ENCODE measurements around the gene SUFU.

- TF ChIP-seq CTCF (IDR thresholded peaks at IDR 0.05; ENCODE audit: poor library complexity) (no peak), EZH2 (IDR thresholded peaks at IDR 0.05; ENCODE audit: borderline replicate concordance) (no peak), EZH2phosphoT487 (IDR thresholded peaks at IDR 0.05; ENCODE audit: low read depth, severe bottlenecking, unreplicated experiment) (no peak)
These were observed 97.0 kb downstream of the SUFU start for GRCh38 chr10:102600816-102601215.
